Iris pigment epithelial cell (primary cell): ENCODE measurements around the gene WIPF2.
A peak's percentile ranks its signal among the peaks of the same experiment; 100 is the strongest.

Experiments
- DNase-seq: peaks from one replicate; pipeline ENCODE4 v3.0.0-alpha.2; 2011; ENCODE audit warnings: low read depth

Gene WIPF2

DNA sequence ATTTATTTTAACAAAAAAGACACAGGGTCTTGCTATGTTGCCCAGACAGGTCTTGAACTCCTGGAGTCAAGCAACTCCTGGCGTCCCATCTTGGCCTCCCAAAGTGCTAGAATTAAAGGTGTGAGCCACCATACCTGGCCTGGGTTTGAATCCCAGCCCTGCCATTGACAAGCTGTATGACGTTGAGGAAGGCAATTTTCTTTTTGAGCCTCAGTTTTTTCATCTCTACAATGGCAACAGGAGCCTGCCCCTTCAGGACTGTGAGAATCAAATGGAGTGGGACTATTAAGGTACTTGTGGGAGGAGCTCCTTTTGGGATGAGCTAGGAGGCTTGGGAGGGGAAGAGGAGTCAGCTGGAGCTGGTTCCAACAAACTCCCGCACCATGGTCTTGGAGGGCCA is 96.1 kb downstream of the WIPF2 start:
- DNase-seq, result no peak

DNA sequence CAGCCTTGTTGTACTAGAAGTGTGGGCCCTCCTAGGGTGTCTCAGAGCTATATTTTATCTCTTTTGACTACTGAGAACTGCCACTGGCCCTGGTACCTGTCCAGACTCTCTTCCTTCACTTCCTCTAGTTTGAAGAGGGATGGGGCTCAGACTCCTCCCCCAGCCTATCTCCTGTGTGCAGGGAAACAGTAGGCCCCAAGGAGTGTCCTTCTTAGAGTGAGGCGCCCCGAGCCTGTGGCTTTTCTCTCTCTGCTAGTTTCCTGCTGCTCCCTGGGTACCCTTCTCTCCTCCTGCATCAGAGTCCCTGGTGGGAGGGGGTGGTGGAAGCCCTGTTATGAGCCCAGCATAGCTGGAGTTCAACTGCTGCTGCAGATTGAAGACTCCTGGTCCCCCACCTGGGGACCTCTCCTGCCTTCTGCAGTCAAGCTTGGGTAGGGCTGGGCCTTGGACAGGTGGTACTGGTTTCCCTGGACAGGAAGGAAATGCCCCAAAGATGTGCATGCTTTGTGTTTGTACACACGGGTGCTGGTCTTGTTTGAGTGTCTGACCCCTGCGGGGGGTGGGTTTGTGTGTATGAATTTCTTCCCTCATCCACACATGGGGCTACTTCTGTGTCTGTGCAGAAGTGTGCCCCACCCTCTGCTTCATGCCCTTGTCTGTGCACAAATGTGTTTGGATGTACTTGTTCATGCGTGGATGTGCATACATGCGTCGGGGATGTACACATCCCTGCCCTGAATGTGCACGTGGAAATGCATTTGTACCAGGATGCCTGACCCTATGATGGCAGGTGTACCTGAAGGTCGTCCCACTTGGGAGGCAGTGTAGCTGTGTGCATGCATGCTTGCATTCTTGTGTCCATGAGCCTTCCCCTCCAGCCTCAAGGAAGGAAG is 96.8 kb downstream of the WIPF2 start:
- DNase-seq, result no peak

DNA sequence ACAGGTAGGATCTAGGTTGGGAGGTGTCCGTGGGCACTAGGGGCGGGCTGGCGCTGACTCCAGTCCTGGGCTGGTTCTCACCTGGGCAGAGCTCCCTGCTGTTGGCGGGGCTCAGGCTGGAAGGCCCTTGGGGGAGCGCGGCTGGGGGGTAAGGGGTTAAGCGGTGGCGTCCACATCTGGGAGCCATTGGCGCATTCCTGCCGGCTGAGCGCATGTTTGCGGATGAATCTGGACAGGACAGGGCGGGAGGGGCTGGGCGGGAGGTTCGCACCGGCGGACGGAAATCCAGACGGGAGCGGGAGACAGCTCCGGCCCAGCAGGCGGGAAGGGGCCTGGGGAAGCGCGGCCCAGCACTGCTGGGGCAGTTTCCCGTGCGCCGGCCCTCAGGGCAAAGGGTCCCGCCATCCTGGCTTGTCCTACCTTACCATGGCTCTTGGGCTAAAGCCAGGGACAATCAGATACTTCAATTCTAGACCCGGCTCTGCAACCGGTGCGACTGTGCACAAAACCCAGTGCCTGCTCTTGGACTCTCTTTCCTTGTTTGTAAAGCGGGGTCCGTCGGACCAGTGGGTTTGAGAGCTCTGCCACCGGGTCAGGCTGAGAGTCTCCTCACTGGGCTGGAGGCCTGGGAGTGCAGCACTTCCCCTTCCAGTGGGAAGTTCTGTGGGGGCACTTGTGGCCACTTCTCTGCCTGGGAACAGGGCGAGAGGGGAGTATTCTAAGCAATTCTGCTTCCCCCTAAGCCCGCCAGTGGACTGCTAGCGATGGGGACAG is 97.7 kb downstream of the WIPF2 start:
- DNase-seq, result peak; percentile 73

DNA sequence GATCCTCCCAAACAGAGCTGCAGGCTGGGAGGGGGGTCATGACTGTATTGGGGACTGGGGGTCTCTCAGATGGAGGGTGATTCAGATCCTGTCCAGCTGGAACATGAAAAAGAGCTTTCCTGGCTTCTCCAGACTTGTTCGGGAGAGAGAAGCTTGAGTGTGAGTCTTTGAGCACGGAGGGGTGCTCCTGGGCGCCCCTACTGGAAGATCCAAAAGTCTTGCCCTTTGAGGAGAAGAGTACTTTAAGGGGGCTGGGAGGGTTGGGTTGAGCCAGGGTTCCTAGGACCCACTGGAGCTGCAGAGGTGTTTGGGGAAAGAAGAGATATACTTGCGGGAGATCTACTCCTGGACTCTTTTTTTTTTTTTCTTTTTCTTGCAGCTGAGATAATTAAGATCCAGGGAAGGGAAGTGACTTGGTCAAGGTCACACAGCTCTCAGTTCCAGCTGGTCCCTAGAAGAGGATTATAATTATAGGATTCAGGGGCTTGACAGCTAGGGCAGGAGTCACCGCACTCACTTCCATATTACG is 98.3 kb downstream of the WIPF2 start:
- peak; percentile 75 for DNase-seq

DNA sequence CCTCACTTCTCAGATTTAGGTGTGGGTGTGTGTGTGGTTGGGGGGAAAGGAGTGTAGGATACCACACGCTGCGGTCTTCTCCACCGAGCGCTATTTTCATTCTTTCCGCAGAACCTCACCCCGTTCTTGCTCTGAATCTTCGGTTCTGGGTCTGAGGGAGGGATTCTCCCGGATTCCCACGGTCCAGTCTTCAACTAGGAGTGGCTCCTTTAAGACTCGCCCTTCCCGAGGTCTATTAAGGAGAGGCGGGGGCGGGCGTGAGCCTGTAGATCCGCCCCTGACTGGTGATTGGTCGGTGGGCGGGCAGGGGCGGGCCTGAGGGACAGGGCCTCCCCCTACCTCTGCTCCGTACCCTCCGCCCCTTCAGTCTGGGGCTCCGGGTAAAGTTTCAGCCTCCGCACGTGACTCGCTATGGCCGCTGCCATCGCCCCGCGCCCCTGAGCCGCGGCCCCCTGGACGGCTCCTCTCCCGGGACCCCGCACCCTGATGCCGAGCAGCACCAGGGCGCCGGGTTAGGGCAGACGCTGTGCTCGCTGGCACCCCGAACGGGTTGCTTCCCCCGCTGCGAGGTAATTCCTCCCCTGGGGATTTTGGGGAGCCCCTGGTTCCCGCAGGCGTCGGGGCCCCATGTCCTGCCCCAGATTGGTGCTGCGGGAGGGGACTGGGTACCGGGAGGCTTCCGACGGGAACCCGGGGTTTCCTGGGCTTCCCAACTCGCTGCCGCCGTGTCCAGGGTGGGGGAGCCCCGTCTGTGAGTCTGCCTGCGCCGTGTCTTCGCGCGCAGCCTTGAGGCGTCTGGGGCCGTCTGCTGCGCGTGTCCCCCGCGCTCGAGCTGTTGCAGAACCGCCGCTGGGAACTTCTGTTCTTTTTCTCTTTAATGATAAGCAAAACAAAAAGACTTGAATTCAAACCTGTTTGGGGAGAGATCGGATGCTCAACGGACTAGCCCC is 99.1 kb downstream of the WIPF2 start:
- DNase-seq, result peak; percentile 97

DNA sequence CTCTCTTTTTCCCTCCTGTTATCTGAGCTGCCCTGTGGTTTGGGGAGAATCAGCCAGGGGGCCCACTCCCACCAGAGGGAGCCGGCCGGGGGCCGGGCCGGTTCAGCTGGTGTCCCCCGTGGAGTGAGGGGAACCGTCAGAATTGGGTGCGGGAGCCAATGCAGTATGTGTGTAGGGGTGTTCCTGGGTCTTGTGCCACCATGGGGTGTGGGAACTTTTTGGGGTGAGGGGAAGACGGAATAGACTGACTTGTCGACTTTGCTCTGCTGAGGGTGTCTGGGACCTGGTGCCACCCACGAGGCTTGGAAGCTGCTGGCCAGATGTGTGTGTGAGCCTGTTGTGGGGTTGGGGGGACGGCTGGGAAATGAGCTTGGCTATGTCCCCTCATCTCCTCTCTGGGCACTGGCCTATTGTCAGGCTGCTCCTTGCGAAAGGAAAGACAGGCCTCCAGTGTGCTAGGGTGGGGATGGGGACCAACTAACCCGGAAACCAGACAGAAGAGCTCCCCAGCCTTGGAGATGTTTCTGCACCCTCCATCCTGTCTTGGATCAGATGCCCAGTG is 99.8 kb downstream of the WIPF2 start:
- DNase-seq, result no peak

DNA sequence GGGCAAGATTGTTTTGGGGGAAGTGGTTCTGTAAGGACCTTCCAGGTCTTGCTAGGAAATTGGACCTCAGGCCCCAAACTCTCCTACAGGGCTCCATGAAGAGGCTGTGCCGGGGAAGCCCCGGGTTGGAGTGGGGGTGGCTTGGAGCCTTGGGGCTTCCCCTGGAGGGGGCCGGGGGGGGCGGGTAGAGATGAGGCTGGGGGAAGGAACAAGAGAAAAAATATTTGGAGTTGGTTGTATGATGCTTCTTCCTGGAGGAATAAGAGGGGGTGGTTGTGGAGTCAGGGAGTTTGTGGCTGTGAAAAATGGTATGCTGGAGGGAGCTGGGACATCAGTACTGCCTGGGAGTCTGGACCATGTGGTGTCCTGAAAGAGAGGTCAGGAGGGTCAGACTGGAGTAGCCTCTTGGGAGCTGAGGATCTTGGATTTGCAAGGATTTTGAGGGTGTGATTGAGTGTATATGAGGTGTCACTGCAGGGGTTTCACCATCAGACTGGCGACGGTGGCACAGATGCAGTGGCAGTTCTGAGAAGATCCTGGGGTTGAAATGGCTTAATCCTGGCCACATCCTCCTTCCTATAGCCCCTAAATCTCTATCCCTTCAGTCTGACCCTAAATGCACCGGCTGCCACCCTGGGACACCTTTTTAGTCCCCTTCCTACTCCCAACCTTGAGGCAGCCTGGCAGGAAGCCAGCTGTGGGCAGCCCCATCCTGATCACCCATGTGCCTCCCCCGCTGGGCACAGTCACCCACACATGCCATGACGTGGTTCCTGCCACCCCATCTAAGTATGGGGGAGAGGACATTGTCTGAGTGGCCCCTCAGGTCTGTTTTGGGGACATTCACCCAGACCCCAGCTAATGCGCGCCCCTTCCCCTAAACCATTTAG is 100.8 kb downstream of the WIPF2 start:
- DNase-seq, result no peak

DNA sequence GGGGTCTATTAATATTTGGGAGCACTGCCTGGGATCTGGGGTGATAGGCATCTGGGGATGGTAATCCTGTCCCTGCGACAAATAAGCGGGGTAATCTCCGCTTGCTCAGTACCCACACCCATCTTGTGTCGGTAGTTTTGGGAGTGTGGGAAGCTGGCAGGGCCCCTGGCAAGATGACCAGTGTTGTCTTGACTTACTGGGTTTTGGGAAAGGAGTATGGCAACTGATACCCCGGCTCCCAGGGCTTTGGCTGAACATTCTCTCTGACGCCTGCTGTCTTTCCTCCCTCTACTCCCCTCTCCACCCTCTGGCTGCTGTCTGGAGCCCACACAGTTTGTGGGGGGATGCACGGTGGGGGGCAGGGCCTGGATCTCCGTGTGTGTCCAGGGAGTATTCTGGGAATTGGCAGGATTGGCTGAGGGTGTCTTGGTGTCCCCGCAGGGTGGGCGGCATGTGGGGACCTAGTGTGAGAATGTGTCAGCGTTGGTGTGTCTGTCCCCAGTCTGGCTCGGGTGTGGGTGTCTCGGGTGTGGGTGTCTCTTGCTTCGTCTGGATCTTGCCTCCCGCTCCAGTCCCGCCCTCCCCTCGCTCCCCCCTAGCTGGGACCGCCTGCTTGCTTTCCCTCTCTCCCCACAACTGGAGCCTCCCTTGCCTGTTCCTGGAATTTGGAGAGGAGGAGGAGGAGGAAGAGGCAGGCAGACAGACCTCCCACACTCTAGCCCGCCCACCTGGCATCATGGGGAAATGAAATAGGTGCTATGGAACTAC is 101.8 kb downstream of the WIPF2 start:
- no peak for DNase-seq

DNA sequence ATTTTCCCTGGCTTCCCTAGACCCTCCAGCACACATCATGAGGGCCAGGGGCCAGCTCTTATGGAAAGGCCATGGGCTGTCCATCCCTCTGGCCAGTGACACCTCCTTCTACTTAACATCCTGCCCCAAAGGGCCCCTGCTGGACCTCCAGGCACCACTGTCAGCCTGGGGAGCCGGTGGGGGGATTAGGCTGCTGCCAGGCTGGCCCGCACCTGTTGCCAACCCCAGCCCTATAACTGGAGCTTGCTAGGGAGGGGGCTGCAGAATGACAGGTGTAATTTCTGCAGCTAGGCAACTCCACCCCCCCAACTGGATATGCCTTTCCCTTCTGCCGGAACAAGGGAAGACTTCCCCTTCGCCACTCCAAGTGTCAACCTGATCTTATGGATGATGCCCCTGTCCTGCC is 102.4 kb downstream of the WIPF2 start:
- no peak for DNase-seq

DNA sequence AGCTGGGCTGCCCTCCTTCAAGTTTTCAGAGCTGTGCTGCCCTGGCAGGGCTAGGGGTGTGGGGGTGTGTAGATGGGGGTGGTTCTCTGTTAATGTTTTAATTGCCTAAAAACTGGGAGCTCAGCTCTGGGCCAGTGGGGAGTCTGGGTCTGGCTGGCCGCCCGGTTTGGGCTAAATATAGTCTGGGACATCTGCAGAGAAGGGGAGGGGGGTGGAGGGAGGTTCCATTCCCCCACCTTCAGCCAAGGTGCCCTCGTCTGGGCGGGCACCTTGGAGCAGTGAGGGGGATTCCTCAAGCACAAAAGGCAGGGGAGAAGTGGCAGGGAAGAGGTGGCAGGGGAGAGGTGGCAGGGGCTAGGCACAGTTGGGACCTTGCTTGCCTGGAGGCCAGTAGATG is 102.9 kb downstream of the WIPF2 start:
- DNase-seq, result no peak

DNA sequence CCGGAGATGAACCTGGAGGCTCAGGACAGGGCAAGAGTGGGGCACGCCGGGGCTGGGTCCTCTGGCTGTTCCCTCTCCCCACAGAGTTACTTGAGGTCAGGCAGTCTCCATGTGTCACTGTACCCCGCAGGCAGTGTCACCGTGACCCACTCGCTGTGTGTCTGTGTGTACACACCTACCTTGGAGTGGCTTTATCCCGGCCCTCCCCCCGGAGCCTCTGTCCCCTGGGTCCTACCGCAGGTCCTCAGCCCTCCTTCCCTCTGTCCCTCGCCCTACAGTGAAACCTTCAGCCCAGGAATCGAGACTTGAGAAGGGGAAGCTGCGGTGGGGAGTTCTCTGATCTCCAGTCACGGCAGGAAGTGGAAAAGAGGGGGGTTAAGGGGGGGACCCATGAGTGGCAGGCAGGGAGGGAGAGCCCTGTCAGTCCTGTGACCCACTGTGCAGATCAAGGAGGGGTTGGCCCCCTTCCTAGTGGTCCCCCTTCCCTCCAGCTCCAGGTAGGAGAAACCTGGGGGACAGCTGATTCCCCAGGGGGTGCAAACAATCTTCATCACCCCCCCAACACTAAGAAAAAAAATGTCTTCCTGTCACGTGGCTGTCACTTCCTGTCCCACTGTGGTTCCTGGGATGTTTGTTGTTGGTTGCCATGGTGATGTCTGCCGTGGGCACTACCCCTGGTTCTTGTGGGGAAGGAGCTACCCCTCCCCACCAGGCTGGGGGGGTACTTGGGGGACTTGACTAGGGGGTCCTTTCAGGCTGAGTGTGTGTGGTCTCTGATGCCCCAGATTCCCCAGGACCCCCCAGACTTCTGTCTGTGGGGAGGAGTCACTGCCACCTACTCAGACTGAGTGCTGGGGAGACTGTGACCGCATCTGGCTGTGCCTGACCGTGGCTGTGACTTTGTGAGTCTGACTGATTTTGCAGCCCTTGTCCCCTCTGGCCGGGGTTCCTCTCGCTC is 103.5 kb downstream of the WIPF2 start:
- DNase-seq, result peak; percentile 73

DNA sequence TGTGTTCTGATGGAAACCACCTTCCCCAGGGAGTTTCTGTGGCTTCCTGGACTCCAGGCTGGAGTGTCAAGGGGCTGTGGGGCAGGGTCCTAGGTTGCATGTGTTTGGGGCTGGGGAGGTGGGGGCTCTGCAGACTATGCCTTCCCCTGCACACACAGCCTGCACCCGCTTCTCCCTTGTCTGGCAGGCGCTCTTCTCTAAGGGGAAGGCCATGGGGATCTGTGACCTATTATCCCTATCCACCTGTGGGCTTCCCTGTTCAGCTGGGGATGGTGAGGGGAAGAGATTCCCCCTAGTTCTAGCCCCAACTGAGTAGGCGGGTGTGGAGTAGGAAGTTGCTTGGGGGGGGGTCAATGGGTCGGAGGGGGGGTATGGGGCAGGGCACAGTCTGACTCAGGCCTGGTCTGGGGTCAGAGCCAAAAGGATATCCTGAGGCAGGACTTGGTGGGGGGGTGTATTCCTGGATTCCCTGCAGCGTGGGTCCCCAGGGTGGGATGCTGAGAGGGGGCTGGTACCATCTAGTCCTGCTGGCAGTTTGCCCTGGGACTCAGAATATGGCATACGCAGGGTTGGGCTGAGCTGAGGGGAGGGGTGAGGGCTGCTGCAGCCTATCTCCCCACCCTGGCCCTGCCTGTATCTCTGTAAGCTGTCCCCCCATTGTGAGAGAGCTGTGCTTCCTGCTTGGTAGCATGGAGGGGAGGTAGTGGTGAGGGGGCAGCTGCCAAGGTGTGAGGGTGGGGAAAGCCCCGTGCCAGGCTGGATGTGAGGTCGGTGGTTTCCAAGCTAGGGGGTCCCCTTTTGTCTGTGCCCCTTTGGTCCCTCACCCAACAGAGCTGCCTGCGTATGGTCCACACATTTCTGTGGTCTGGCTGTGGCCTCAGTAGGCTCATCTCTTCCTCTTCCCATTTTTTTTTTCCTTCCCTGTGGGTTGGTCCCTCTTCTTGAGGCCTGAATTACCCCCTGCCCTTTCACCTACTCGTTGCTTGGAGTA is 104.6 kb downstream of the WIPF2 start:
- no peak for DNase-seq

DNA sequence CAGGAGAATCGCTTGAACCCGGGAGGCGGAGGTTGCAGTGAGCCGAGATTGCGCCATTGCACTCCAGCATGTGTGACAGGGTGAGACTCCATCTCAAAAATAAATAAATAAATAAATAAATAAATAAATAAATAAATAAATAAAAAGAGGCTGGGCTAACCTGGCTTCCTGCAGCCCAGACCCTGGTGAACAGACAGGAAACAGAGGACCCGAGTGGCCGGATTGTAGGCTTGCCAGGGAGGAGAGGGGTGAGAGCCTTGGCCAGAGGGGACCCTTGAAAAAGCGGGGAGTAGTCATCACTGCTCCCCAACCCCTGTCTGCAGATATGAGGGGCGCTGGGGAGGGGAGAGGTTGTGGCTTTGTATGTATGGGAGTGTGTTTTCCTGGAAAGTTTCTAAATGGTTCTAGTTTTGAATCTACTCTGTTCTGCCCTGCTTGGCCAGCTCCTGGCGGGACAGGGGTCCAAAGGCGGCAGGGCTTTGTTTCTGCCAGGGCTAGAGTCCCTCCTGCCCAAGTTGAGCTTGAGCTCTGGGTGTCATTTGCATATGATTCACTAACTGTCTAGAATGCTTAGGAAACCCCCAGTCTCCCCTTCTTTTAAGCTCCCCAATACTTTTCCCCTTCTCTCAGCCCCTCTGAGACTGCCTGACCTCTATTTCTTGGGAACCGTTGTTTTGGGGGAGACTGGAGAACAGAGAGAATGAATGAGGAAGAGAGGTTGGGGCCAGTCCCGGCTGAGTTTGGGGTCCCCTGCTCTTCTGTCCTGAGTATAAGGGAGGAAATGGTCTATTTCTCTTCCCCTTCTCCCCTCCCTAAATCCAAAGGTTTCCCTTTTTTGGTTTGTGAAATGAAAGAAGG is 106.3 kb downstream of the WIPF2 start:
- DNase-seq, result no peak

DNA sequence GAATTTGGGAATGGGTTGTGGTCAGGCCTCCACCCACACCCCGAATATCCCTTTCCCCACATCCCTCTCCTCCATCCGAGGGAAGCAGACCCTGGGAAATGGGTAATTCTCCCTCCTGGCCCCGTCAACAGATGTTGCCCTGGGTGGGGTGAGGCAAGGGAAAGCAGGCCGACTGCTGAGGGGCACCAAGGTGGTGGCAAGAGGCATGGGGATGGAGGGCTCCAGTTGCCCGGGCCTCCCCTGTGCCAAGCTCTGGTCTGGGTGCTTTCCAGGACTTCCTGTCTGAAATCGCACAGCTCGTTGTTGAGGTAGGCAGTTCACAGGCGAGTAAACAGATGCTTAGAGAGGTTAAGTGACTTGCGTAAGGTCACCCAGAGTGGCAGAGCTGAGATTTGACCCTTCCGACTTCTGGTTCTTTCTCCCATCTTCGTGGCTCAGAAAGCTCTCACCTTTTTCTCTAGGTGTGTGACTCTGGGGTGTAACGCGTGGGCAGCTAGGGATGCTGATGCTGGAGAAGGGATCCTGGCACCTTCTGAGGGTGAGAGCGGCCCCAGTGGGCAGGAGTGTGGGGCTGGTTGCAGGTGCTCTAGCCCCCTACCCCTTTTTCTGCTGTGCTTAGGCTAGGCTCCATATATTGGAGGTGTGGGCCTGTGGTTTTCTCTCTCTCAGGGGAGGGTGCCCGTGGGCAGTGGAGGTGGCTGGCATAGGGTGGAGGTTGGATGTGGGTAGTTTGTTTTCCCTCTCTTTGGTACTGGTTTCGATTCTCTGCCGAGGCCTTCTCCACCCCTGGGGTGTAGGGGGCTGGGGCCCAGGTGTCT is 107.1 kb downstream of the WIPF2 start:
- DNase-seq, result no peak

DNA sequence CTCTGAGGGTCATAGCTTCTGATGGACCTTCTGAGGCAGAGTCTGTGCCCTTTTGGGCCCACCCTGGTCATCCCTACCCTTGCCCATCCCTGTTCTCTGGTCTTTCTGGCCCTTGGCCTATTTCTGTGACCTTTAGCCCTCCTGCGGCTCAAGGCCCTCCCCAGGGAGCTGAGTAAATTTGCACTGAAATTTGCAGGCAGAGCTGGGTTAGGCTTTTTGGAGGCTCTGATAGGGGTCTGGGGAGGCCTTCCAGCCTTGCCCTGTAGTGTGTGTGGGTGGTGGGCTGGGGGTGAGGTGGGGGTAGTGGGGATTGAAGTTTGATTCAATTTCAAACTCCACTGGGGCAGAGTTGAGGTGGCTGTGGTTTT is 107.7 kb downstream of the WIPF2 start:
- DNase-seq, result no peak
